GM18907 (cell line): Measurements from ENCODE around the gene SLC30A1.

Experiments
- ATAC-seq: cut with Tn5 transposase; IDR thresholded peaks from one replicate; pipeline ENCODE4 v1.9.1; 2021; ENCODE audit warnings: mild to moderate bottlenecking, moderate library complexity; ENCODE audit not compliant: unreplicated experiment

SLC30A1 gene

GRCh38 chr1:211607754-211608473 is 29.0 kb upstream of the SLC30A1 start:
- ATAC-seq, result no peak

GRCh38 chr1:211606914-211607753 is 28.2 kb upstream of the SLC30A1 start:
- peak; percentile 94 for ATAC-seq

GRCh38 chr1:211606332-211606913 is 27.5 kb upstream of the SLC30A1 start:
- ATAC-seq, result peak; percentile 72

- ATAC-seq, result no peak
Measured at GRCh38 chr1:211605603-211606331, 26.8 kb upstream of the SLC30A1 start.

GRCh38 chr1:211605034-211605433 is 26.1 kb upstream of the SLC30A1 start:
- ATAC-seq, result no peak

GRCh38 chr1:211604548-211604947 is 25.6 kb upstream of the SLC30A1 start:
- no peak for ATAC-seq

GRCh38 chr1:211603713-211604112 is 24.8 kb upstream of the SLC30A1 start:
- ATAC-seq, result no peak

- no peak for ATAC-seq
Measured at GRCh38 chr1:211603191-211603701, 24.3 kb upstream of the SLC30A1 start.

- no peak for ATAC-seq
Measured at GRCh38 chr1:211601982-211602670, 23.2 kb upstream of the SLC30A1 start.

- no peak for ATAC-seq
Measured at GRCh38 chr1:211601159-211601558, 22.2 kb upstream of the SLC30A1 start.

GRCh38 chr1:211599250-211599649 is 20.3 kb upstream of the SLC30A1 start:
- no peak for ATAC-seq

- ATAC-seq, result no peak
Measured at GRCh38 chr1:211598514-211598913, 19.6 kb upstream of the SLC30A1 start.

- no peak for ATAC-seq
Measured at GRCh38 chr1:211596418-211597181, 17.6 kb upstream of the SLC30A1 start.

GRCh38 chr1:211595419-211595818 is 16.5 kb upstream of the SLC30A1 start:
- no peak for ATAC-seq

- ATAC-seq, result no peak
Measured at GRCh38 chr1:211591980-211592493, 13.1 kb upstream of the SLC30A1 start.

GRCh38 chr1:211589782-211590721 is 11.1 kb upstream of the SLC30A1 start:
- no peak for ATAC-seq

GRCh38 chr1:211588711-211589110 is 9.8 kb upstream of the SLC30A1 start:
- no peak for ATAC-seq

- ATAC-seq, result no peak
Measured at GRCh38 chr1:211587123-211587522, 8.2 kb upstream of the SLC30A1 start.
